ENCODE results near the gene DUSP28. TPM values are rescaled to one million over a fixed set of nuclear protein-coding genes. Genes with fewer than 3 reads are reported as not detected.

DUSP28 gene
- total and polyA plus RNA-seq, 10 of the 15 experiments (the other 5 are each of a cell fraction or from before 2014, with no cell fraction given) = 2.5 to 12.5 (median 6.4) TPM

DNA sequence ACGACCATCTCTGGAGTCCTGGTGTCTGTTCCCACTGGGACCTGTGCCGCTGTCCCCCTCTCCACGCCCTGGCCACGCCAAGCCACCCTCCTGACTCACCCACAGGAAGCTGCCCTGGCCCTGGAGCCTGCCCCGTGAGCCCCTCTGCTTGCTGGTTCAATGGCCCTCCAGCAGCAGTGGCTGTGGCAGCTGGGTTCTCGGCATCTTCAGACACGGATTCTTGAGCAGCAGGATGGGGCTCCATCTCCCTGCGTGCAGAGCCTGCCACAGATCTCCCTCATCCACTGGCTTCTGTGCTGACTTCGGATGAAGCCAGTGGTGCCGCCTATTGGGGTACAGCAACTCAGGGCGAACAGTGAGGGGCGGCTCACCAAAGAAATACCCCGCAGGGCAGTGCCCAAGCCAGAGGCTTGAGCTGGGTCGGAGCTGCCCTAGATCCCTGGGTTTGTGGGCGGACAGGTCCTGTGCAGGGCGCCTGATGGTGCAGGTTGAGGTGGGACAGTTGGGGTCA, 40.3 kb downstream of the DUSP28 start:
- Histone ChIP-seq H2AFZ (ENCODE audit: control insufficient read depth, low read depth, low read length) (no peak overlapping the region), H3K9me3 (replicated peaks; ENCODE audit: control insufficient read depth, insufficient read depth, low read length) (no peaks in the 10 kb centered on the region), H3K4me2 (ENCODE audit: control insufficient read depth, insufficient read depth) (no peak overlapping the region), H3K36me3 (ENCODE audit: control insufficient read depth in 2 of 2, insufficient read depth in 2 of 2, low read length in 1 of 2) (peaks cover 0 to 13% of the 10 kb centered on the region in 2 experiments; a peak in 3 of 4 replicates), H3K9ac (ENCODE audit: control insufficient read depth, insufficient read depth, low read length) (no peak overlapping the region), H4K20me1 (ENCODE audit: control insufficient read depth, insufficient read depth) (no peaks in the 10 kb centered on the region), H3K27ac (ENCODE audit: control insufficient read depth, insufficient read depth) (no peak overlapping the region), H3K79me2 (ENCODE audit: control insufficient read depth, insufficient read depth, low read length) (no peaks in the 10 kb centered on the region), H3K4me1 (ENCODE audit: control insufficient read depth, insufficient read depth, low read length) (no peaks in the 10 kb centered on the region; the same call in 1 of the 2 replicates), H3K4me3 (no peak overlapping the region), H3K27me3 (replicated peaks in 1 of 2; ENCODE audit: control insufficient read depth in 2 of 2, insufficient read depth in 2 of 2, low read length in 1 of 2) (no peaks in the 10 kb centered on the region)
- ATAC-seq (no peak), DNase-seq (ENCODE audit: low read depth, low spot score) (no peak), FAIRE-seq (no peak)
- ChIA-PET POLR2A (no interaction called here), SMC1A (ENCODE audit: uncharacterized antibody, unreplicated experiment) (no interaction called here), CTCF (no interaction called here), RAD21 (ENCODE audit: unreplicated experiment) (no interaction called here)
- intact Hi-C loops (cut with micrococcal nuclease; ENCODE audit: unreplicated experiment) = no loop called here
- BruUV-seq (replicated peaks) = no TSS peak
- TF ChIP-seq, protein P1, sequence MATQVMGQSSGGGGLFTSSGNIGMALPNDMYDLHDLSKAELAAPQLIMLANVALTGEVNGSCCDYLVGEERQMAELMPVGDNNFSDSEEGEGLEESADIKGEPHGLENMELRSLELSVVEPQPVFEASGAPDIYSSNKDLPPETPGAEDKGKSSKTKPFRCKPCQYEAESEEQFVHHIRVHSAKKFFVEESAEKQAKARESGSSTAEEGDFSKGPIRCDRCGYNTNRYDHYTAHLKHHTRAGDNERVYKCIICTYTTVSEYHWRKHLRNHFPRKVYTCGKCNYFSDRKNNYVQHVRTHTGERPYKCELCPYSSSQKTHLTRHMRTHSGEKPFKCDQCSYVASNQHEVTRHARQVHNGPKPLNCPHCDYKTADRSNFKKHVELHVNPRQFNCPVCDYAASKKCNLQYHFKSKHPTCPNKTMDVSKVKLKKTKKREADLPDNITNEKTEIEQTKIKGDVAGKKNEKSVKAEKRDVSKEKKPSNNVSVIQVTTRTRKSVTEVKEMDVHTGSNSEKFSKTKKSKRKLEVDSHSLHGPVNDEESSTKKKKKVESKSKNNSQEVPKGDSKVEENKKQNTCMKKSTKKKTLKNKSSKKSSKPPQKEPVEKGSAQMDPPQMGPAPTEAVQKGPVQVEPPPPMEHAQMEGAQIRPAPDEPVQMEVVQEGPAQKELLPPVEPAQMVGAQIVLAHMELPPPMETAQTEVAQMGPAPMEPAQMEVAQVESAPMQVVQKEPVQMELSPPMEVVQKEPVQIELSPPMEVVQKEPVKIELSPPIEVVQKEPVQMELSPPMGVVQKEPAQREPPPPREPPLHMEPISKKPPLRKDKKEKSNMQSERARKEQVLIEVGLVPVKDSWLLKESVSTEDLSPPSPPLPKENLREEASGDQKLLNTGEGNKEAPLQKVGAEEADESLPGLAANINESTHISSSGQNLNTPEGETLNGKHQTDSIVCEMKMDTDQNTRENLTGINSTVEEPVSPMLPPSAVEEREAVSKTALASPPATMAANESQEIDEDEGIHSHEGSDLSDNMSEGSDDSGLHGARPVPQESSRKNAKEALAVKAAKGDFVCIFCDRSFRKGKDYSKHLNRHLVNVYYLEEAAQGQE (IDR thresholded peaks at IDR 0.05; ENCODE audit: low read depth, low read length) = no peak
- TF ChIP-seq NRF1 (conservative IDR thresholded peaks at IDR 0.05; ENCODE audit: low read depth, low read length) (no peak), TBL1XR1 (IDR thresholded peaks at IDR 0.05; ENCODE audit: low read depth, low read length) (no peak), TAF1 (IDR thresholded peaks at IDR 0.05; ENCODE audit: borderline replicate concordance, low read depth, low read length) (no peak), PAX8 (IDR thresholded peaks at IDR 0.05) (no peak), MTA2 (IDR thresholded peaks at IDR 0.05; ENCODE audit: low read depth) (no peak), MTA3 (IDR thresholded peaks at IDR 0.05; ENCODE audit: borderline replicate concordance, low read length) (no peak), YBX1 (IDR thresholded peaks at IDR 0.05) (no peak), BMI1 (IDR thresholded peaks at IDR 0.05; ENCODE audit: borderline replicate concordance) (no peak), TCF7 (IDR thresholded peaks at IDR 0.05; ENCODE audit: borderline replicate concordance) (no peak), NFIC (IDR thresholded peaks at IDR 0.05; ENCODE audit: low read depth, low read length) (no peak)
- TF ChIP-seq, protein P2, sequence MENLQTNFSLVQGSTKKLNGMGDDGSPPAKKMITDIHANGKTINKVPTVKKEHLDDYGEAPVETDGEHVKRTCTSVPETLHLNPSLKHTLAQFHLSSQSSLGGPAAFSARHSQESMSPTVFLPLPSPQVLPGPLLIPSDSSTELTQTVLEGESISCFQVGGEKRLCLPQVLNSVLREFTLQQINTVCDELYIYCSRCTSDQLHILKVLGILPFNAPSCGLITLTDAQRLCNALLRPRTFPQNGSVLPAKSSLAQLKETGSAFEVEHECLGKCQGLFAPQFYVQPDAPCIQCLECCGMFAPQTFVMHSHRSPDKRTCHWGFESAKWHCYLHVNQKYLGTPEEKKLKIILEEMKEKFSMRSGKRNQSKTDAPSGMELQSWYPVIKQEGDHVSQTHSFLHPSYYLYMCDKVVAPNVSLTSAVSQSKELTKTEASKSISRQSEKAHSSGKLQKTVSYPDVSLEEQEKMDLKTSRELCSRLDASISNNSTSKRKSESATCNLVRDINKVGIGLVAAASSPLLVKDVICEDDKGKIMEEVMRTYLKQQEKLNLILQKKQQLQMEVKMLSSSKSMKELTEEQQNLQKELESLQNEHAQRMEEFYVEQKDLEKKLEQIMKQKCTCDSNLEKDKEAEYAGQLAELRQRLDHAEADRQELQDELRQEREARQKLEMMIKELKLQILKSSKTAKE (IDR thresholded peaks at IDR 0.05; ENCODE audit: low read depth, poor library complexity, severe bottlenecking) = no peak
- TF ChIP-seq, protein P3, sequence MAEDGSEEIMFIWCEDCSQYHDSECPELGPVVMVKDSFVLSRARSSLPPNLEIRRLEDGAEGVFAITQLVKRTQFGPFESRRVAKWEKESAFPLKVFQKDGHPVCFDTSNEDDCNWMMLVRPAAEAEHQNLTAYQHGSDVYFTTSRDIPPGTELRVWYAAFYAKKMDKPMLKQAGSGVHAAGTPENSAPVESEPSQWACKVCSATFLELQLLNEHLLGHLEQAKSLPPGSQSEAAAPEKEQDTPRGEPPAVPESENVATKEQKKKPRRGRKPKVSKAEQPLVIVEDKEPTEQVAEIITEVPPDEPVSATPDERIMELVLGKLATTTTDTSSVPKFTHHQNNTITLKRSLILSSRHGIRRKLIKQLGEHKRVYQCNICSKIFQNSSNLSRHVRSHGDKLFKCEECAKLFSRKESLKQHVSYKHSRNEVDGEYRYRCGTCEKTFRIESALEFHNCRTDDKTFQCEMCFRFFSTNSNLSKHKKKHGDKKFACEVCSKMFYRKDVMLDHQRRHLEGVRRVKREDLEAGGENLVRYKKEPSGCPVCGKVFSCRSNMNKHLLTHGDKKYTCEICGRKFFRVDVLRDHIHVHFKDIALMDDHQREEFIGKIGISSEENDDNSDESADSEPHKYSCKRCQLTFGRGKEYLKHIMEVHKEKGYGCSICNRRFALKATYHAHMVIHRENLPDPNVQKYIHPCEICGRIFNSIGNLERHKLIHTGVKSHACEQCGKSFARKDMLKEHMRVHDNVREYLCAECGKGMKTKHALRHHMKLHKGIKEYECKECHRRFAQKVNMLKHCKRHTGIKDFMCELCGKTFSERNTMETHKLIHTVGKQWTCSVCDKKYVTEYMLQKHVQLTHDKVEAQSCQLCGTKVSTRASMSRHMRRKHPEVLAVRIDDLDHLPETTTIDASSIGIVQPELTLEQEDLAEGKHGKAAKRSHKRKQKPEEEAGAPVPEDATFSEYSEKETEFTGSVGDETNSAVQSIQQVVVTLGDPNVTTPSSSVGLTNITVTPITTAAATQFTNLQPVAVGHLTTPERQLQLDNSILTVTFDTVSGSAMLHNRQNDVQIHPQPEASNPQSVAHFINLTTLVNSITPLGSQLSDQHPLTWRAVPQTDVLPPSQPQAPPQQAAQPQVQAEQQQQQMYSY (CRISPR knock-in tag; IDR thresholded peaks at IDR 0.05) = no peak
- 89% methylated on average over 14 of the region's 16 CpGs for WGBS (ENCODE audit: insufficient coverage, insufficient replicate concordance, low lambda C conversion rate, missing lambda C conversion rate)
- in situ Hi-C loops (cut with MboI) = no loop called here
